ENCODE measurements around the gene FLRT3. TPM values are rescaled to one million over a fixed set of nuclear protein-coding genes. Genes with fewer than 3 reads are reported as not detected.

FLRT3 gene
- total RNA-seq, 4 donors from 2014 or later = 0.22 to 0.82 TPM; not detected in 2

GRCh38 chr20:14282140-14282539 is 55.3 kb downstream of the FLRT3 start:
- TF ChIP-seq CTCF (IDR thresholded peaks at IDR 0.05; ENCODE audit: low read depth) = no peak

Small RNA genes within 50 kb of the gene (small RNA-seq; reads per million reads assigned to genes)
- not detected for gene RNU6-228P

Measured in subcutaneous adipose tissue (tissue), 4 donors.